Measurements from ENCODE around the gene RPA3.

Gene RPA3

GRCh38 chr7:7761974-7762779 is 43.8 kb upstream of the RPA3 start:
- TF ChIP-seq MAX (IDR thresholded peaks at IDR 0.05) (no peak), CEBPB (IDR thresholded peaks at IDR 0.05) (no peak), CREB1 (IDR thresholded peaks at IDR 0.05; ENCODE audit: low read depth) (no peak), FOXM1 (IDR thresholded peaks at IDR 0.05; ENCODE audit: borderline replicate concordance, low read depth) (no peak), TAF1 (IDR thresholded peaks at IDR 0.05; ENCODE audit: low read depth) (no peak), EP300 (IDR thresholded peaks at IDR 0.05; ENCODE audit: borderline replicate concordance) (no peak), EGR1 (IDR thresholded peaks at IDR 0.05) (no peak), TCF12 (IDR thresholded peaks at IDR 0.05; ENCODE audit: low read depth) (no peak), ZBTB7A (IDR thresholded peaks at IDR 0.05; ENCODE audit: low read depth) (no peak), RAD21 (IDR thresholded peaks at IDR 0.05; ENCODE audit: low read depth) (no peak), USF1 (IDR thresholded peaks at IDR 0.05) (no peak), YY1 (IDR thresholded peaks at IDR 0.05; ENCODE audit: low read depth) (no peak), NFIC (IDR thresholded peaks at IDR 0.05) (no peak), TEAD4 (IDR thresholded peaks at IDR 0.05) (no peak)
- TF ChIP-seq, protein P1, sequence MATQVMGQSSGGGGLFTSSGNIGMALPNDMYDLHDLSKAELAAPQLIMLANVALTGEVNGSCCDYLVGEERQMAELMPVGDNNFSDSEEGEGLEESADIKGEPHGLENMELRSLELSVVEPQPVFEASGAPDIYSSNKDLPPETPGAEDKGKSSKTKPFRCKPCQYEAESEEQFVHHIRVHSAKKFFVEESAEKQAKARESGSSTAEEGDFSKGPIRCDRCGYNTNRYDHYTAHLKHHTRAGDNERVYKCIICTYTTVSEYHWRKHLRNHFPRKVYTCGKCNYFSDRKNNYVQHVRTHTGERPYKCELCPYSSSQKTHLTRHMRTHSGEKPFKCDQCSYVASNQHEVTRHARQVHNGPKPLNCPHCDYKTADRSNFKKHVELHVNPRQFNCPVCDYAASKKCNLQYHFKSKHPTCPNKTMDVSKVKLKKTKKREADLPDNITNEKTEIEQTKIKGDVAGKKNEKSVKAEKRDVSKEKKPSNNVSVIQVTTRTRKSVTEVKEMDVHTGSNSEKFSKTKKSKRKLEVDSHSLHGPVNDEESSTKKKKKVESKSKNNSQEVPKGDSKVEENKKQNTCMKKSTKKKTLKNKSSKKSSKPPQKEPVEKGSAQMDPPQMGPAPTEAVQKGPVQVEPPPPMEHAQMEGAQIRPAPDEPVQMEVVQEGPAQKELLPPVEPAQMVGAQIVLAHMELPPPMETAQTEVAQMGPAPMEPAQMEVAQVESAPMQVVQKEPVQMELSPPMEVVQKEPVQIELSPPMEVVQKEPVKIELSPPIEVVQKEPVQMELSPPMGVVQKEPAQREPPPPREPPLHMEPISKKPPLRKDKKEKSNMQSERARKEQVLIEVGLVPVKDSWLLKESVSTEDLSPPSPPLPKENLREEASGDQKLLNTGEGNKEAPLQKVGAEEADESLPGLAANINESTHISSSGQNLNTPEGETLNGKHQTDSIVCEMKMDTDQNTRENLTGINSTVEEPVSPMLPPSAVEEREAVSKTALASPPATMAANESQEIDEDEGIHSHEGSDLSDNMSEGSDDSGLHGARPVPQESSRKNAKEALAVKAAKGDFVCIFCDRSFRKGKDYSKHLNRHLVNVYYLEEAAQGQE (IDR thresholded peaks at IDR 0.05; ENCODE audit: low read depth), result no peak

GRCh38 chr7:7761340-7761973 is 43.0 kb upstream of the RPA3 start:
- peak; percentile 33 for TF ChIP-seq RAD21 (IDR thresholded peaks at IDR 0.05; ENCODE audit: low read depth)
- TF ChIP-seq ZBTB7A (IDR thresholded peaks at IDR 0.05; ENCODE audit: low read depth), result no peak

DNA sequence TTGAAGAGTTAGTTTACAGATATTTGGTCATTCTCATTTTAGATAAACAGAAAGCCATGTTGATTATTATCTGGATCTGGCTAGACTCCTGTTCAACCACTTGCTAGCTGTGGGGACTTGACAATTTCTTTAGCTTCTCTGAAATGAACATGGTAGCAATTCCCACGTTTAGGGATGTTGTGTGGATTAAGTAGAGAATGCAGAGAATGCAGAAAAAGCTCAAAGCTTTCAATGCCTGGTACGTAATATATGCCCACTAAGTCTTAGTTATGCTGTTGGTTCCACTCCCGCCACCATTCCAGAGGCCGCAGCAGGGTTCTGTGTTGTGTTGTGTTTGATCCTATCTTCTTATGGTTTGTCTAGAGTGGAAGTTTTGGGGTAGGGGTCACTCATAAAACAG is 39.2 kb upstream of the RPA3 start:
- no peak for TF ChIP-seq TEAD4 (IDR thresholded peaks at IDR 0.05)
- no peak for TF ChIP-seq ZBTB7A (IDR thresholded peaks at IDR 0.05; ENCODE audit: low read depth)
- TF ChIP-seq CREB1 (IDR thresholded peaks at IDR 0.05; ENCODE audit: low read depth), result no peak
- no peak for TF ChIP-seq EP300 (IDR thresholded peaks at IDR 0.05; ENCODE audit: borderline replicate concordance)
- TF ChIP-seq YY1 (IDR thresholded peaks at IDR 0.05; ENCODE audit: low read depth), result no peak
- no peak for TF ChIP-seq CEBPB (IDR thresholded peaks at IDR 0.05)
- TF ChIP-seq MAX (IDR thresholded peaks at IDR 0.05), result no peak
- no peak for TF ChIP-seq RAD21 (IDR thresholded peaks at IDR 0.05; ENCODE audit: low read depth)

GRCh38 chr7:7756577-7756976 is 38.2 kb upstream of the RPA3 start:
- TF ChIP-seq TAF1 (IDR thresholded peaks at IDR 0.05; ENCODE audit: low read depth) (no peak), MAX (IDR thresholded peaks at IDR 0.05) (no peak), EGR1 (IDR thresholded peaks at IDR 0.05) (no peak), TCF12 (IDR thresholded peaks at IDR 0.05; ENCODE audit: low read depth) (no peak), RAD21 (IDR thresholded peaks at IDR 0.05; ENCODE audit: low read depth) (no peak), NFIC (IDR thresholded peaks at IDR 0.05) (no peak), ZBTB7A (IDR thresholded peaks at IDR 0.05; ENCODE audit: low read depth) (no peak), EP300 (IDR thresholded peaks at IDR 0.05; ENCODE audit: borderline replicate concordance) (no peak), USF1 (IDR thresholded peaks at IDR 0.05) (no peak), TEAD4 (IDR thresholded peaks at IDR 0.05) (no peak), YY1 (IDR thresholded peaks at IDR 0.05; ENCODE audit: low read depth) (no peak), CREB1 (IDR thresholded peaks at IDR 0.05; ENCODE audit: low read depth) (no peak), CEBPB (IDR thresholded peaks at IDR 0.05) (no peak), FOXM1 (IDR thresholded peaks at IDR 0.05; ENCODE audit: borderline replicate concordance, low read depth) (no peak)
- TF ChIP-seq, protein P1 (IDR thresholded peaks at IDR 0.05; ENCODE audit: low read depth), result no peak

Data from Ishikawa (cell line).